SH-SY5Y (cell line): ENCODE measurements around the gene GLB1L.

Source experiments
- GATA2 ChIP-seq: IDR thresholded peaks from 2 replicates; pipeline ENCODE4 v1.6.1; 2011; ENCODE audit warnings: mild to moderate bottlenecking, low read depth, low read length
- GATA3 ChIP-seq: IDR thresholded peaks from 2 replicates; pipeline ENCODE4 v1.6.1; 2011; ENCODE audit warnings: low read depth, mild to moderate bottlenecking, low read length, moderate library complexity

Gene GLB1L

DNA sequence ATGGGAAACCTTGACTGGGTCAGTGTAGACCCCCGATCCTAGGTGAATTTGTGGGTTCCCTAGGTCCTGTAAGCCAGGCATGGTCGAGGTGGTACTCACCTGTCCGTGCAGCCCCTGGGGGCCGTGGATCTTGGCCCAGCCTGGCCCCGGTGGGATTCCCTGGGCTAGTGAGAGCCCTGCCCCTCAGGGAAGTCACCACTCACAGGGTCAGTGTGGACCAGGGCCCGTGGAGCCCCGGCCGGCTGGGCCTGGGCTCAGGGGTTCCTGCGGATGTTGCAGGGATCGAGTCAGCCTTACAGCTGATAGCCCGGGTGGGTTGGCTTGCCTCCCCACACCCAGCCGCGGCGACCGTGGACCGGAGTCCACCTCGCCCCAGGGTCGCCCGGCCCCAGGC is 16.3 kb downstream of the GLB1L start:
- TF ChIP-seq GATA2 (no peak), GATA3 (no peak)

GRCh38 chr2:219228041-219228910 is 17.0 kb downstream of the GLB1L start:
- TF ChIP-seq GATA3 (no peak), GATA2 (no peak)

- TF ChIP-seq GATA2 (no peak), GATA3 (no peak)
These were observed 19.9 kb downstream of the GLB1L start for GRCh38 chr2:219225350-219225749.

DNA sequence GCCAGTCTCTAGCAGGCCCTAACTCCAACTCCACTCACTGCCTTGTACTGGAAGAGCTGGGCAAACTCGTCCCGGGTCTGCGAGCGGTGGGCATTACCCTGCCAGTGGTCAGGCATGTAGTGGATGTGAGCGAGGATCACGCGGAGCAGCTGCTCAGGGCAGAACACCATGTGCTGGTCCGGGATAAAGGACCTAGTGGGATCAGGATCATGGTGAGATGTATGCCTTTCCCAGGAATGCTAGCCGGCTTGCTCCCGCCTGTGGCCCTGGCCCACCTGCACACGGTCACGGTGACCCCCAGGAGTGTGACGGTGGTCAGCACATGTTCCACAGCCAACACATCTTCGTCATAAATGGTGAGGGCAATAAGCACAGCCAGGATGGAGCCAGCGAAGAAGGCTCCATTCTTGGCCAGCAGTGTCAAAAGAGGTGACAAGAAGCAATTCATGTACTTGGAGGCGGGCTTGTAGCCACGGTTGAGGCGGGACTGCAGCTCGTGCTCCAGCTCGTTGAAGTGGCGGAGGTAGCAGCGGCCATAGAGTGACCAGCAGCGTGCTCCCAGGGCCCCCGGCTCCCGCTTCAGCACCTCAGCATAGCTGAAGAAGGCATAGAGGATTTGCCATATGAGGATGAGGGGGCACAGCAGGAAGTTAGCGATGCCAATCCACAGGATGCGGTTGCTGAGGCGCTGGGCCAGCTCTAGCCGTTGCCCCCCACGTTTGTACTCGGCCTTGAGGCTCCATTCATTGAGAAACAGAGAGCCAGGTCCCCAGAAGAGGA is 21.2 kb downstream of the GLB1L start:
- TF ChIP-seq GATA2 = no peak
- TF ChIP-seq GATA3 = no peak

DNA sequence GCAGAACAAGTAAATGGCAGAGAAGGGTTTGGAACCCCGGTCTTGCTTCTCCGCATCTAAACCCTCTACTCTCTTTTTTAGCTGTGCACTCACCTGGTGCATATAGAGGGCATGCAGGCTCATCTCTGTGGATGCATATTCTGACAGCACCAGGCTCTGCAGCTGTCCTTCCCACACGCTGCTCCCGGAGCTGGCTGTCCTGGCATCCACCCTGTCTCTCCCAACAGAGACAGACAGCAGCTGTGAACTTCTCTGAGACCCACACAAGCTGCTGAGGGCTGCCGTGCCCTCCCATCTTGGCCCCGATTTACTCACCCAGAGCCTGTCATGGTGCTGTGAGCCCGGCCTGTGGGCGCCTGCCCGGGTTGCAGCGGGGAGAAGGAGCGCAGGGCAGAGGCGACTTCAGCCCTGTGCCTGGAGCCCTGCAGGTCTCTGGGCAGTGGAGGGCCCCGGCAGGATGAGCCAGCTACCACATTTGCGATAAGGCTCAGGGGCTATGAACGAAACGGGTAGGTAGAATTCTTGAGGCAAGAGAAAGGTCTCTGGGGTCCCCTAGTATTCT is 23.2 kb downstream of the GLB1L start:
- TF ChIP-seq GATA3 = no peak
- no peak for TF ChIP-seq GATA2

GRCh38 chr2:219220652-219221402 is 24.4 kb downstream of the GLB1L start:
- TF ChIP-seq GATA2 (no peak), GATA3 (no peak)

- TF ChIP-seq GATA2 (no peak), GATA3 (no peak)
These were observed 25.3 kb downstream of the GLB1L start for GRCh38 chr2:219219784-219220532.

DNA sequence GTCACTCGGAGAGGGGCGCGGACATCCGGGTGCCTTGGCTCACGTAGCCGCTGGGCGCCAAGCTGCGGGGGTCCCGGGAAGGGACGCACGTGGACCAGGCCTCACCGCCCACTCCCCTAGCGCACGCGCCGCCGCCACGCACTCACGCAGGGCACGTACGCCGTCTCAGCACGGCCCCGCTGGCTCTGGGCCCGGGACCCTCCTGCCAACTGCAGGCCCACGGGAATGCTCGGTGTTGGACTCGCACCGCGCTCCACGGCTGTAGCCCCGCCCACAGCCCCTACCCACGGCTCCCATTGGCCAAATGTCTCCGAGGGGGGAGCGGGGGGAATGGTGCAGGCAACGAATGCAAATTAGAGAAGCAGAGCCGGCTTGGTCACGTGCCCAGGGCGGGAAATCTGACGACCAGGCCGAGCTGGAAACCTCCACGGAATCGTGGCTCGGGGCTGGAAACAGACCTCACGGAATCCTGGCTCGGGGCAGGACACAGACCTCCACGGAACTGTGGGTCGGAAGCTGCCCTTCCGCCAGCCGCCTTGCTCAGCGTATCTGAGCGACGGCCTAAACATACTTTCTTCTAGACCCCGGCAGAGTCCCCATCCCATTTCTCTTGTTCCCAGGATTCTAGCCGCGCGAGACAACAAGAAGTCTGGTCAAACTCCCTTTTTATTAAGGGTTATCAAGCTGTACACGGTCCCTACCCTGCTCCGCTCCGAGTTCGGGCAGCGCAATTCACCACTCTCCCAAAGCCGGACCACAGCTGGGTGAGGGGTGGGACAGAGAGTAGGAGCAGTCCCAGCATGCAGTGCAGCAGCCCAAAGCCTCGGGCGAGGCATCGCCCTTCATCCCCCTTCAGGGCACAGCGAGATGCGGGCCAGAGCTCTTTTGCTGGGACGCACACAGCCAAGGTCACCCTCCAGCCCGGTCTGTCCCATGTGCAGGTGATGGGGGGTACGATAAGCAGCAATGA is 26.2 kb downstream of the GLB1L start, which contains the start of gene ABCB6:
Gene ABCB6 (minus strand): TSS at position 227 of the 970 bp plus-strand sequence. CDS start 285 bp downstream, outside the sequence.
- no peak for TF ChIP-seq GATA2
- no peak for TF ChIP-seq GATA3

- TF ChIP-seq GATA2 = no peak
- no peak for TF ChIP-seq GATA3
These were observed 27.0 kb downstream of the GLB1L start for GRCh38 chr2:219218217-219218731.

- TF ChIP-seq GATA3 (no peak), GATA2 (no peak)
These were observed 28.7 kb downstream of the GLB1L start for GRCh38 chr2:219216535-219216915.

GRCh38 chr2:219215871-219216534 is 29.2 kb downstream of the GLB1L start:
- TF ChIP-seq GATA3 = no peak
- no peak for TF ChIP-seq GATA2

- TF ChIP-seq GATA2 (no peak), GATA3 (no peak)
These were observed 30.5 kb downstream of the GLB1L start for GRCh38 chr2:219214786-219215185.
